ENCODE results near the gene KTN1. TPM values are rescaled to one million over a fixed set of nuclear protein-coding genes. Genes with fewer than 3 reads are reported as not detected.

KTN1 gene
- total RNA-seq, 1 donor from 2014 or later, result 114 TPM

DNA sequence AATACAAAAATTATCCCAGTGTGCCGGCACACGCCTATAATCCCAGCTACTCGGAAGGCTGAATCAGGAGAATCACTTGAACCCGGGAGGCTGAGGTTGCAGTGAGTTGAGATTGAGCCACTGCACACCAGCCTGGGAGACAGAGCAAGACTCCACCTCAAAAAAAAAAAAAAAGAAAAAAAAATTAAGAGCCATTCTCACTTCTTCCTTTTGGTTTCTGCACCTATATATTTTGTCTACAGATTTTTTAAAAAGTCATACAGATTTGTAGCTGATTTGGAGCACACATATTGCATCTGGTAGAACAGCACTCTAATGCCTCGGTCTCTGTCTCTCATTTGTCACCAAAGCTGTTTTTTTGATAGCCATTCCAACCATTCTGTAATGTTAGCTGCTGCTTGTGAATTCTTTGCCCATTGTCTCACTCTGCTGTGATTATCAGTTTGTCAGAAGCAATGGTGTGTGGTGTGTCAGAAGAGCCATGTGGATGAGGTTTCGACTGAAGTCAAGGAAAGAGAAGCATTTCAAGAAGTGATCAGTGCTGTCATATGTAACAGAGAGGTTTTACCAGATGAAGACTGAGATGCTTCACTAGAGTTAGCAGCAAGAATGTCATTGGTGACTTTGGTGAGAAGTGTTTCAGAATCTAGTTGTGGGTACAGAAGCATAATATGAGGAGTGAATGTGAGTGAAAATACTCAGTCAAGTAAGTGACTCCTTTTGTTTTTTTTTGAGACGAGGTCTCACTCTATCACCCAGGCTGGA lies 8.7 kb upstream of the KTN1 start:
- DNase-seq (ENCODE audit: low spot score), result no peak

DNA sequence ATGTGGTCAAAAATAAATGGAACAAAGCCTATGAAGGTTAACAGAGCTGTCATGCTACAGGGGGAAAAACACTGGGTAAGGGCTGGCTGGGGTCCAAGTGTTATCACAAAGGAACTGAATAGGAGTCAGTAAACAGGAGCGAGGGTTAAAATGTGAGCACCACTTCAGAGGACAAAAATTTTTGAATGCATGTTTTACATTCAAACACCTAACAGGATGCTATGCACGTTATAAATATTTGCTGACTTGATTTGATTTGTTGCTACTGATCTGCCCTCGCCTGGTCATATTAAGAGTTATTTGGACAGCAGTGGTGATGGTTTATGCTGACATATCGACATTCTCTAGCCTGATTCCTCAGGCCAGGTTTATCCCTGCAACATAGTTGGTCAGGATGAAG lies 7.4 kb upstream of the KTN1 start:
- DNase-seq (ENCODE audit: low spot score), result no peak

DNA sequence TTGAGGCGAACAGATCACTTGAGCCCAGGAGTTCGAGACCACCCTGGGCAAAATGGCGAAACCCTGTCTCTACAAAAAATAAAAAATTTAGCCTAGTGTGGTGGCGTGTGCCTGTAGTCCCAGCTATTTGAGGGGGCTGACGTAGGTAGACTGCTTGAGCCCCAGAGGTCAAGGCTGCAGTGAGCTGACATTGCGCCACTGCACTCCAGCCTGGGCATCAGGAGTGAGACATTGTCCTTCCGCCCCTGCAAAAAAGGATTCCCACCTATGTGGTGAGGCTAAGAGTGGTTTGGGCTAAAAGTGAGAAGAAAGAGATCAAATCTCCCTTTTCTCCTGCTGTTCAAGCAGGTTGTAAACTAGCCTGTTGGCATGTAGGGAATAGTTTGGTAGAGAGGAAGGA lies 5.0 kb upstream of the KTN1 start:
- DNase-seq (ENCODE audit: low spot score), result no peak

DNA sequence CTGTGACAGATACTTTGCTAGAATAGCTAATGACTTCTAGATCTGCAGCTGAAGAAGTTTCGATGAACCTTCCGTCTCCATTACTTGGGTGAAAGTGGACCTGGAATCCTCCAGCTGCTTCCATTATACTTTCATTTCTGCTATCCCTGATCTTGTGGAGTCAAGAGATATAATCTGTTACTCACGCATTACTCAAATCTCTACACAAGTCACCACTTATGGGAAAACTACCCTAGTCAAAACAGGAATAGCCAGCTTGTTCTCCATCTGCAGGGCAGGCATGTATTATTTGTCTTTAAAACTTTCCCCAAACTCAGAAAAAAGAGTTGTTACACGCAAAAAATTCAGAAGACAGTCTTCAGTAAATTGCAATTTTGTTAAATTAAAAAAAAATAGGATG lies 2.8 kb upstream of the KTN1 start:
- no peak for DNase-seq (ENCODE audit: low spot score)

DNA sequence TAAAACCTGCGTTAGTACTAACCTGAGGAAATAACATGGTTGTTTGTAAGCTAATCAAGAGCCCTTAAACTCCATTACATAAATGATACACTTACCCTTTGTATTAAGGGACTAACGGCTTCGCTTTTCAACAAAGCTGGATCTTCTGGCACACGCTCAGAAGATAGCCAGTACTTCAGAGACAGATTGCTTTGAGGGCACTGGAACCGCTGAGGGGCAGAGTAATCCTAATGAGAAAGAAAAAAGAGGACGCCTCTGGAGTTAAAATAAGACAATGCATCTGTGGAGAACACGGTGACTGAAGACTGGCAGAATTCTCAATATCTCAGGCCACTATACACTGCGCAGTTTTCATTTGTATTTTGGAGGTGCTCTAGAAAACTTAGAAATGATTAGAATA lies 1.5 kb upstream of the KTN1 start:
- DNase-seq (ENCODE audit: low spot score), result no peak

DNA sequence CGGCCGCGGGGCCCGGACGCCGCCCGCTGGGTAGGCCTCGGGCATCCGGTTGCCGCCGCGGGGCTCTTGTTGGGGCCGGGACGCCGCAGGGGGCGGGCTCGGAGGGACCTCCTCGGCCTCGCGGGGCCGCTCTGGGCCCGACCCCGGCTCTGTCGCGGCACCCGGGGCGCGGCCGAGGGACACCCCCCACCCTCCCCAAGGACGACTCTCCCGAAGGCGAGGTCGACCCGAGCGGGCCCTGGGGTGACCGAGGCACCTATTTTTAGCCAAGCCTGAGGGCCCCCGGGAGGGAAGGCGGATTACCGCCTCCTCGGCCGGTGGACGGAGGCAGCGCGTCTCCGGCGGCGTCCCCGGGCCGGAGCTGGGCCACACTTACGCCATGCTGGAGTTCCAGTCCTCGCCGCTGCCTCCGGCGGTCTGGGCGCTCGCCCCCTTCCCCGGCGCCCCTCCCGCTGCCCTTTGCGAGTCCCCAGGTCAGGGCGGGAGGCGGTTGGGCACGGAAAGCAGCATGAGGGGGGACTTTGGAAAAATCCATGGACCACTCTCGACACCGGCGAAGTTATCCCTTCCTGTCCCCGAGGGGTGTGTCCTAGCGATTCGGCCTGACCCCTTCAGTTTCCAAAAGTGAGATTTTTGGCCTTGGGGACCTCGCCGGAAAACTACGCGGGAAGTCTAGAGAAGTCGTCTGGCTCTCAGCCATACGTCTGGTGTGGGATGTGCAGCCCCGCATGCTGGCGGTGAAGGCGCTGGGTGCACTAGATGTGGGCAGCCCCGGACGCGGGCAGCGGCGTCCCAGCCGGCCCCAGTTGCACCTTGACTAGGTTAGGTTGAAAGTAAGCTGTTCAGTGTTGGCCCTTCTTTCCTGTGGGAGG lies 699 bp downstream of the KTN1 start:
- peak; percentile 16 for DNase-seq (ENCODE audit: low spot score)

DNA sequence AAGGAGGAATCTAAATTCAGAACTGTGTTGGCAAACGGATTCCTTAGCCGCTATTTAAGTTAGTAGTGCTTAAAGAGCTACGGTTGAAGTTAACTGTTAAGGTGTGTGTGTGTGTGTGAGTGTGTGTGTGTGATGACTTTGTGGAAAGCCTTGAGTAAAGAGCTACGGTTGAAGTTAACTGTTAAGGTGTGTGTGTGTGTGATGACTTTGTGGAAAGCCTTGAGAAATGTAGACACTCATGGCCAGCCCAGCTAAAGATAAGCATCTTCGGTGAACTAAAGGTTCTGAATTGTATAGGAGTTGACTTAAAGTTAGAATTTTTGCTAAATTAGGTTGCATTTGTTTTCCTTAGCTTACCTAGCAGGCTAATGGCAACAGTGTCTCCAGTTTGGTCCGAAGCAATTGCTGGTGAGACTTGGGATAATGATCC lies 1.4 kb downstream of the KTN1 start:
- no peak for DNase-seq (ENCODE audit: low spot score)

DNA sequence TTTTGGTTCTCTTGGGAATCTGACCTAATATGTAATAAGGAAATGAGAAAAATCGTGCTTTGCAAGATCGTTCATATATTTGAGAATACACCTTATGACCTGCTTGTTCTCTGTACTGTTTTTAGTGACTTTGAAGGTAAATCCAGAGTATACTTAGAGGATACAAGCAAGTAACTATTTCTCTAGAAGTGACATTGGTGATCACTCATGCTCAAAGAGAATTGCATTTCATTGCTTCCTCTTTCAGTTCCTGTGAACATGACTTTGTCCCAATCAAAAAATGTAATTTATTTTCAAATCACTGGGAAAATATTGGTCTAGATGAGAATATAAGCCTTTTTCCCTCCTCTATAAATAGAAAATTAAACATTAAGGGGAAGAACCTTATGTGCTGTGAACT lies 2.7 kb downstream of the KTN1 start:
- DNase-seq (ENCODE audit: low spot score), result no peak

DNA sequence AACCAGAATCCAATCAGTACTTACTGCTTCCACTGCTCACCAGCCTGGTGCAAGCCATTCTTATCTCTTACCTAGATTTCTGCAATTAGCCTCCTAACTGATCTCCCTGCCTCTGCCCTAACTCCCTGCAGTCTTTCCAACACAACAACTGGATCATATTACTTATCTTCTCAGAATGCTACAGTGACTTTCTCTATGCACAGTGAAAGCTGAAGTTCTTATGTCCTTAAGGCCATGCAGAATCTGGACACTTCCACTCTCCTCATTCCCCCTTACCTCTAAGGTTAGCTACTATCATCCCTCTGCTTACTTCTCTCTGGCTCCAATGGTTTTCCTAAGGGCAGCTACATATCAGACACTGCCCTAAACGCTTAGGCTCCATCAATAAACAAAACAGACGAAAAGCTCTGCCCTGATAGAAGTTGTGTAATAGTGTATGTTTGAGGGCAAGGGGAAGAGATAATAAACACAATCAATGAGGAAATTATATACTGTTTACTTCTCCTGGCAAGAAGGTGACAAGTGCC lies 4.0 kb downstream of the KTN1 start:
- no peak for DNase-seq (ENCODE audit: low spot score)

DNA sequence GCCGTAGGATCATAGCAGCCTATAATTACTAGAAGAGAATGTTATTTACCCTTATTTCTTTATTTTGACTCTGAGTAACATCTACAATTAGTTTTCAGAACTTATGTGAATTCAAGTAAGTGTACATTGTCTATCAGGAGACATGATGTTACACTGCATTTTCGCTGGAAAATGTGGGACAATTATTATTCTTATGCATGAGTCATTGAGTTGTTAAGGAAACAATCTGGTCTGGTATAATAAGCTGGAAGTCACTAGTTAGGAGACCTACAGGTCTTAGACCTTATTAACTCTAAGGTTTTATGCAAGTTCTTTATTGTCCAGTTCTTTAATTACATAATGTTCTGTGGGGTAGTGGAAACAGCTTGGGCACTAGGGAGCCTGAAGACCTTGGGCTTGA lies 5.8 kb downstream of the KTN1 start:
- DNase-seq (ENCODE audit: low spot score), result no peak

DNA sequence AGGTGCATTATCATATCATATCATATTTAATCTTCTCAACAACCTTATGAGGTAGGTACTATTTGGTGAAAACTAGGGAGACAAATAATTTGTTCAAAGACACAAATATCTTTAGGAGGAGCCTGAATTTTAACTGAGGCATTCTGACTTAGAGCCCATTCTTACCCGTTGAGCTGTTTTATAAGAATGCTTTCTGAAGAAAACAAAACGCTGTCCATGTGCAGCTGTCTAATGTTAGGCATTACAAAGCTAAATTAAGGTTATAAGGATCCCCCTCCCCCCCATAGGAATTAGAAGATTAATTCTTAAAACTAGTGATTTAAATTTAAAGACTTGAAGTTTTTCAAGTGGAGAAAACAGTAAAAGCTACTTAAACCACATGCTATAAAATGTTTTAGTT lies 6.4 kb downstream of the KTN1 start:
- no peak for DNase-seq (ENCODE audit: low spot score)

DNA sequence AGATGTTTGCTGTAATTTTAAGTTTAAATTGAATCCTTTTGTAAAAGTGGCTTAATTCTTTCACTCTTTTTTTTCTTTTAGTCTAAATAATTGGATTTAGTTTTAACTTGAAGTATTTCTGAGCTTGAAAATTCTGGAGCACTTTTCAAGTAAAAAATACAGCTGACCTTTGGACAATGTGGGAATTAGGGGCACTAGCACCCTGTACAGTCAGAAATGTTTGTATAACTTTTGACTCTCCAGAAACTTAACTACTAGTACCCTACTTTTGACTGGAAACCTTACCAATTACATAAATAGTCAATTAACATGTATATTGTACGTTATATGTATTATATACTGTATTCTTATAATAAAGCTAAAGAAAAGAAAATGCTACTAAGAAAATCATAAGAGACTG lies 7.8 kb downstream of the KTN1 start:
- DNase-seq (ENCODE audit: low spot score), result no peak

DNA sequence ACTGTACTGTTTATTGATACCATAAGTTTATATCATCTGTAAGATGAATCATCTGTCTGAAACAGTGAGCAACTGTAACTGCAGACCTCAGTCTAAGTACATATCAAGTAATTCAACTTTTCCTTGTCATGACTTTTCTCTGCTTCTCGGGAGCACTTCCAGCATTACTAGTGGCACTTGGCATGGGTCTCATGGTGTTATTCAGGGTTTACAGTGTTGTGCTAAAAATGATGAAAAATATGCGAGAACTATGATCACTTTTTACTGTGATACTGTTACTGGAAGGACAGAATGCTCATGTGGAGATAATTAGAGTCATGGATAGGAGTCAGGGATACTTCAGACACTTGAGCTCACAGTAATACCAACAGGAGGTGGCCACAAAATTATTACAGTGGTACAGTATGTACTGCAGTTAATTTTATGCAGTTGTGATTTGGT lies 8.3 kb downstream of the KTN1 start:
- no peak for DNase-seq (ENCODE audit: low spot score)

DNA sequence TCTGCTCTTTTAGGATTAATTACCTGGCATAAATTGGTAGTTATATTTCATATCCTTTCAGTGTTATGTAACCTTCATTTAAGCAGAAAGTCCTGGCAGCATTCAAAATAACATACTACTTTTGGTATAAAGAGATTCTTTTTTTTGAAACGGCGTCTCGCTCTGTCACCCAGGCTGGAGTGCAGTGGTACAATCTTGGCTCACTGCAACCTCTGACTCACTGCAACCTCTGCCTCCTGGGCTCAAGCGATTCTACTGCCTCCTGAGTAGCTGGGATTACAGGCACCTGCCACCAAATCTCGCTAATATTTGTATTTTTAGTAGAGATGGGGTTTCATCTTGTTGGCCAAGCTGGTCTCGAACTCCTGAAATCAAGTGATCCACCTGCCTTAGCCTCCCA lies 9.2 kb downstream of the KTN1 start:
- no peak for DNase-seq (ENCODE audit: low spot score)

DNA sequence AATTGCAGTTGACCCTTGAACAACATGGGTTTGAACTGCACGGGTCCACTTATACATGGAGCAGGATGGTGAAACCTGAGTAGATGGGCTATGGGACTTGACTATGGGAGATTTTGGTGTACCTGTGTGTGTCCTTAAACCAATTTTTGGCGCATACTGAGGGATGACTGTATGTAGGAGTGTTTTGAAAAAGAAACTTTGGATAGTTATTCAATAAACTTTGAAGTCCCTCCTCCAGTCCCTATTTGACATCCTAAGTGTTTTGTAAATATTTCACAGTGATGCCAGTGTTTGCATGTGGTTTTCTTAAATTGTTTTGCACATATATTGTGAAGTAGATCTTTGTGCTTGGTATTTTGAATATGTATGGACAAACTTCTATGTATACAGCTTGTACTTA lies 12.4 kb downstream of the KTN1 start:
- no peak for DNase-seq (ENCODE audit: low spot score)

DNA sequence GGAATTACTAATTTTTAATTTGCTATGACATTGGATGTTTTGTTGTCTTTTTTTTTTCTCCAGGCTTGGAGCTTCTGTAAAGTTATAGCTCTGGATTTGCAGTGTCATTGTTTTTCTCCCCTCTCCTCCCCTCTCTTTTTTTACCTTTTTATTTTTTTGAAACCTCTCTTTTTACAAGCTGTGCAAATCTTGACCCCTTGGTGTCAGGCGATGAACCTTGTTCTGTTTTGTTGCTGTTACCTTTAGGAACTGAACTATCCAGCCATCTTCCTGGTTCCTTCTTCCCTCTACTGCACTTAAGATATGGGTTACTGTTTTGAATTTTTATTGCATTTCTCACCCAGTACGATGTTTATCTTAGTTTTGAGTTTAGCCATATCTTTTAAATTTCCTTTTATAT lies 13.7 kb downstream of the KTN1 start:
- DNase-seq (ENCODE audit: low spot score), result no peak

DNA sequence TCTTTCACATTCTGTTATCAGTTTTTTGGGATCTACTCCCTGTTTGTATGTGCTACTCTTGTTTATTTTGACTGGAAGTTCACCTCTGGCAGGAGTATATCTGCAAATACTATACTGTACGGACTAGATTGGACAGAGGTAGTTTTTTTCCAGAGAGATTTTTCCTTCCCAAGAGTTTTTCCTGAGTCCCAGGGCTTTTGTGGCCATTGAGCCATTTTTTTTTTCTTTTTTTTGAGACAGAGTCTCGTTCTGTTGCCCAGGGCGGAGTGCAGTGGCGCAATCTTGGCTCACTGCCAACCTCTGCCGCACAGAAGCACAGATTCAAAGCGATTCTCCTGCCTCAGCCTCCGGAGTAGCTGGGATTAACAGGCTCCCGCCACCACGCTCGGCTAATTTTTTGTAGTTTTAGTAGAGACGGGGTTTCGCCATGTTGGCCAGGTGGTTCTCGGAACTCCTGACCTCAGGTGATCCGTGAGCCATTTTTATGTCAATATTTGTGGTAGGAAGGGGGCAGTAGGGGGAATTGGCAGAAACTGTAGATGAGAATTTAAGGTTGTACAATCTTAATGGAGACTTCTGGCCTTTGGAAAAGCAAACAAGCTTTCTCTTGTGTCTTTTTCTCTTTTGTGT lies 19.4 kb downstream of the KTN1 start:
- DNase-seq (ENCODE audit: low spot score), result no peak

DNA sequence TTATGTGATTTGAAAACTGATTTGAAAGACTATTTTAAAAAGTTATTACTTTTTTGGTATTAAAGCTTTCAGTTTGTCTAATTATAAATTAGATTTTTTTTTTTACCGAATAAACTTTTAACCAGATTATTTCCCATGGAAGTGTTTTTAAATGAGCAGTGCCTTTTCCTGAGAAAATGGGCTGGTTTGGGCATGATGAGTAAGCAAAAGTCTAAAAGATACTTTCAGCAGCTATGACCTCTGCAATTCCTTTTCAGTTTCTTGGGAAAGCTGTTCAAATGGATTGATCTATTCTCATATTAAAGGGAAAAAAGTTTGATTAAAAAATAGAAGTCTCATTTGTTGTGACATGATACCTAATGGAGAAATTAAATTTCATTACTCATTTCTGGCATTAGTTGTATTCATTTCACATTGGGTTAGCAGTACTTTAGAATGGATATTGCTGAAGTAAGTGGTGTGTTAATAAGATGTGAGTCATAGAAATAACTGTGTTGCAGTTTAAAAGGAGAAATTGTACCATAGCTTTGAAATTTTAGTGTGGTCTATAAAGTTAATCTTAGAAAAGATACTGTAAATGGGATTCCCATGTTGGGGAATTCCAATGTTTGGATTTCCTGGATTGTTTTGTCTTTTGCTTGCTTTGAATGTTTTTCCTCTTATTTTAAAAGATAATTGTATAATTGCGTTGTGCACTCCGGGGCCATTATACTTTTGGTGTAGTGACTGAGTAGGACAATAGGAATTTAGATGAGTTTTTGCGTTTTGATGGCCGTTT lies 21.0 kb downstream of the KTN1 start:
- DNase-seq (ENCODE audit: low spot score), result no peak

DNA sequence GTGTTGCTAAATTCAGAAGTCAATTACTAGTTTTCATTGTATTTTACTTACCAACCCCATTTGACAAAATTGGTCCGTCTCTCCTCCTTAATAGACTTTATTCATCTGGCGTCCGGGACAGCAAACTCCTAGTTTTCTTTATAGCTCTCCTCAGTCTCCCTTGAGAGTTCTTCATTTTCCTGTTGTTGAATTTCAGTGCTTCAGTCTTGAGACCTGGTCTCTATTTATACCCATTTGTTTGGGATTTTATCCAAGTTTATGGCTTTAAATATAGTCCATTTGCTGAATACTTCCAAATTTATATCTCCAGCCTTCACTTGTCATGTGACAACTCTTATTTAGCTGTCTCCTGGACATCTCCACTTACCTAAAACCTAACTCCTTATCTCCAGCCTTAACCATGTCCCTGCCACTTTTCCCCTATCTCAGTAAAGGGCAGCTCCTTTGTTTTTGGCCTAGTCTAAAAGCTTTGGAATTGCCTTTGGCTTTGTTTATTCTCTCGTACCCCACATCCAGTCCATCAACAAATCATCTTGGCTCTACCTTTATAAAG lies 23.5 kb downstream of the KTN1 start:
- DNase-seq (ENCODE audit: low spot score), result no peak

DNA sequence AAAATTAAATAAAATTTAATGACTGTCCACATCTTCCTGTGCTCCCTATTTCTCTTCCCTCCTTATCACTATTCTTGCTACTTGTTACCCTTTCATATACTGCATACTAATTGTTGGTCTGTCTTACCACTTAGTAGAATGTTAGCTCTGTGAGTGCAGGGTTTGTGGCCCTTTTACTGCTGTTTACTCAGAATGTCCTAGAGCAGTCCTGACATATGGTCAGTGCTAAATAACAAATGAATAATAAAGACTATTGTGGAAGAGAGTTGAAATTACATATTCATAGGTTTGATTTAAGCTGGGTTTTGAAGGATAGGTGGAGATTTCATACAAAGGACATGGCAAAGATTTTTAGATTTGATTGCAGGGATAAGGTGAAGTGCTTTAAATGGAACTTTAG lies 24.5 kb downstream of the KTN1 start:
- no peak for DNase-seq (ENCODE audit: low spot score)

DNA sequence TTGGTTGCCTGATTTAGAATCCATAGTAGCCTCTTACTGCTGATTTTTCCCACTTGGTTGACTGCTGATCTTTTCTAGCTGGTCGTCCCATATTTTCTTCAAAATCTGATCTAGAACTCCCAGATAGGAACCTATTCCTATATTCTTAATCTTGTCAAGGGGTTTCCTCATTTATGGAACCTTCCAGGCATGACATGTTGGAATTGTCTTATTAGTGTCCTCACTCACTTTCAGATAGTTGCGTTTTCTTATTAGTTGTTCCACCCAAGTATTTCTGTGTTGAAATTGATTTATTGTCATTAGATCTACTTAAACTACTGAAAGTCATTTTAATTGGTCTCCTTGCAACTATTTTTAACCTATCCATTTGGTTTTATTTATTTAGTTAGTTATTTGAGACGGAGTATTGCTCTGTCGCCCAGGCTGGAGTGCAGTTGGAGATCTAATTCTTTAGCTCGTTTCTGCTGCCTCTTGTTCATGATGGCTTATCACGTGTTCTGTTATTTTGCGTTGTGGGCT lies 25.0 kb downstream of the KTN1 start:
- DNase-seq (ENCODE audit: low spot score), result no peak

Measured in mucosa of gallbladder (tissue), 1 donor.